Fibroblast of upper back skin (primary cell): ENCODE measurements around the gene IRGC.

Experiments
- DNase-seq: peaks from one replicate; pipeline ENCODE4 v3.0.0-alpha.2; 2013

IRGC gene

GRCh38 chr19:43691755-43692154, 24.1 kb upstream of the IRGC start:
- no peak for DNase-seq

GRCh38 chr19:43692385-43692784, 23.5 kb upstream of the IRGC start:
- DNase-seq: no peak

GRCh38 chr19:43692877-43693276, 23.0 kb upstream of the IRGC start:
- no peak for DNase-seq

GRCh38 chr19:43694553-43694952, 21.3 kb upstream of the IRGC start:
- no peak for DNase-seq

- DNase-seq: no peak
Measured at GRCh38 chr19:43695985-43696704, 19.7 kb upstream of the IRGC start.

- no peak for DNase-seq
Measured at GRCh38 chr19:43697295-43697694, 18.6 kb upstream of the IRGC start.

GRCh38 chr19:43699506-43700394, 16.1 kb upstream of the IRGC start:
- peak; percentile 40 for DNase-seq

GRCh38 chr19:43700395-43701000, 15.4 kb upstream of the IRGC start:
- peak; percentile 79 for DNase-seq

GRCh38 chr19:43704002-43704705, 11.7 kb upstream of the IRGC start:
- no peak for DNase-seq

GRCh38 chr19:43705729-43706128, 10.1 kb upstream of the IRGC start:
- DNase-seq: no peak

- no peak for DNase-seq
Measured at GRCh38 chr19:43707158-43707712, 8.6 kb upstream of the IRGC start.

GRCh38 chr19:43708716-43709115, 7.2 kb upstream of the IRGC start:
- no peak for DNase-seq

- no peak for DNase-seq
Measured at GRCh38 chr19:43711751-43712355, 4.0 kb upstream of the IRGC start.

- no peak for DNase-seq
Measured at GRCh38 chr19:43713208-43713607, 2.7 kb upstream of the IRGC start.

- no peak for DNase-seq
Measured at GRCh38 chr19:43718627-43719377, 2.9 kb downstream of the IRGC start.

- DNase-seq: no peak
Measured at GRCh38 chr19:43719378-43719868, 3.5 kb downstream of the IRGC start.

GRCh38 chr19:43719918-43720317, 4.0 kb downstream of the IRGC start:
- no peak for DNase-seq

- no peak for DNase-seq
Measured at GRCh38 chr19:43720936-43721335, 5.1 kb downstream of the IRGC start.

GRCh38 chr19:43721469-43722048, 5.7 kb downstream of the IRGC start:
- DNase-seq: no peak

- DNase-seq: no peak
Measured at GRCh38 chr19:43723588-43723987, 7.7 kb downstream of the IRGC start.

GRCh38 chr19:43724896-43725295, 9.0 kb downstream of the IRGC start:
- no peak for DNase-seq
